Mucosa of stomach (tissue), 1 donor: Measurements from ENCODE around the gene ZP3.
"Not testable (repeated sequence)": the region's sequence is repeated elsewhere in the genome, so short reads cannot be mapped to it uniquely, and the experiment has no call there.

Source experiments
- H3K27me3 ChIP-seq: one replicate; pipeline ENCODE4 v1.7.0; 2013; ENCODE audit warnings: mild to moderate bottlenecking, low read length; ENCODE audit not compliant: control insufficient read depth, insufficient read depth
- H3K36me3 ChIP-seq: one replicate; pipeline ENCODE4 v1.7.0; 2013; ENCODE audit warnings: low read length; ENCODE audit not compliant: control insufficient read depth, insufficient read depth
- H3K4me1 ChIP-seq: one replicate; pipeline ENCODE4 v1.7.0; 2013; ENCODE audit warnings: mild to moderate bottlenecking, low read length; ENCODE audit not compliant: control insufficient read depth, insufficient read depth
- H3K4me3 ChIP-seq: one replicate; pipeline ENCODE4 v1.7.0; 2013; ENCODE audit warnings: low read length
- H3K9ac ChIP-seq: one replicate; pipeline ENCODE4 v1.7.0; 2013; ENCODE audit warnings: mild to moderate bottlenecking, low read length, moderate library complexity
- H3K9me3 ChIP-seq: one replicate; pipeline ENCODE4 v1.7.0; 2013; ENCODE audit warnings: mild to moderate bottlenecking, low read length, moderate library complexity; ENCODE audit not compliant: control insufficient read depth
- donor health status: Pancreatic carcinoma.

The ZP3 gene

DNA sequence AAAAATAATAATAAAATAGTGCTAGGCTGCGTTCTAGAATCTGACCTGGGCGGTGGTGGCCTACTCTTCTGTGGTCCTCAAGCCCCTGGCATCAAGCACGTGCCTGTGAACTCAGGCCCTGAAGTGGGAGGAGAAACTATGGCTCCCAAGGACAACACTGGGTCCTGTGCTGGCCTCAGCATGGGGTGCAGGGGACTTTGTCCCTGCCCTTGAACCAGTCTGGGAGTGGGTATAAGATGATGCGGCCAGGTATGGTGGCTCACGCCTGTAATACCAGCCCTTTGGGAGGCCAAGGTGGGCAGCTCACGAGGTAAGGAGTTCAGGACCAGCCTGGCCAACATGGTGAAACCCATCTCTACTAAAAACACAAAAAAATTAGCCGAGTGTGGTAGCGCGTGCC, 5.5 kb downstream of the ZP3 start:
- no peaks in the 10 kb centered on the region for H3K4me1 ChIP-seq
- H3K4me3 ChIP-seq: no peak overlapping the region
- H3K27me3 ChIP-seq: no peaks in the 10 kb centered on the region
- H3K36me3 ChIP-seq: no peaks in the 10 kb centered on the region
- H3K9me3 ChIP-seq: no peaks in the 10 kb centered on the region
- no peak overlapping the region for H3K9ac ChIP-seq

DNA sequence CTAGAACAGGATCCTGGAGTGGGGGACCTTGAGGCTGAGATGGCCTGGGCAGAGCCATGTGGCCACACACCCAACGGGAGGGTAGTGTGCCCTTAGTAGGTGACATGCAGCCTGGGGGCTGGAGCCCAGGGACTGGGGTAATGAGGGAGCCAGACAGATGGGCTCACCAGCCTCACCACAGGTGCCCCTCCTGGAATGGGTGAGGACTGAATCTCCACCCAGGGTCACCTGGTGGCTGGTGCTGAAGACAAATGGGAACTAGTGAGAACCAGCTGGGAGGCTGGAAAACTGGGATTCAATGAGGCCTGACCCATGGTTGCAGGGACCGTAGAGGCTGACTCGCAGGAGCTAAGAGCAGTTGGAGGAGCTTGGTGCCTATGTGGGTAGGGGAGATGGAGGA, 6.1 kb downstream of the ZP3 start:
- no peak overlapping the region for H3K4me3 ChIP-seq
- H3K36me3 ChIP-seq: no peaks in the 10 kb centered on the region
- H3K9ac ChIP-seq: no peak overlapping the region
- no peaks in the 10 kb centered on the region for H3K4me1 ChIP-seq
- no peaks in the 10 kb centered on the region for H3K9me3 ChIP-seq
- H3K27me3 ChIP-seq: no peaks in the 10 kb centered on the region

DNA sequence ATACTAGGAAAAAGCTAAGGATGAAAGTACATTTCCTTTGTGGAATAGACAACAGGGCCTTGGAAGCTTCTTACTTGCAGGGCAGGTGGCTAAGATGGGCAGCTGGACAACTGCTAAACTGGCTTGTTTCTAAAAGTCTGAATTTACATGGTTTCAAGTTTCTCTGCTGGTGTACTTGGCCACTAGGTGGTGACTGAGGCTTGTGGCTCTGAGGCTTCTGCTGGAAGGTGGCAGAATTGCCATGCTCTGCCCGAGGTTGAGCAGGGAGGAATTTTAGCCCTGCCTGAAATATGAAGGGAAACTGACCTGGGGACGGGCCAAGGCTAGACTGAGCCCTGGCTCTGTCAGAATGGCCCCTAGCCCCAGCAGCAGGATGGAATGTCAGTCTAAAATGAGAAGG, 13.1 kb downstream of the ZP3 start:
- H3K27me3 ChIP-seq: not testable (repeated sequence)

DNA sequence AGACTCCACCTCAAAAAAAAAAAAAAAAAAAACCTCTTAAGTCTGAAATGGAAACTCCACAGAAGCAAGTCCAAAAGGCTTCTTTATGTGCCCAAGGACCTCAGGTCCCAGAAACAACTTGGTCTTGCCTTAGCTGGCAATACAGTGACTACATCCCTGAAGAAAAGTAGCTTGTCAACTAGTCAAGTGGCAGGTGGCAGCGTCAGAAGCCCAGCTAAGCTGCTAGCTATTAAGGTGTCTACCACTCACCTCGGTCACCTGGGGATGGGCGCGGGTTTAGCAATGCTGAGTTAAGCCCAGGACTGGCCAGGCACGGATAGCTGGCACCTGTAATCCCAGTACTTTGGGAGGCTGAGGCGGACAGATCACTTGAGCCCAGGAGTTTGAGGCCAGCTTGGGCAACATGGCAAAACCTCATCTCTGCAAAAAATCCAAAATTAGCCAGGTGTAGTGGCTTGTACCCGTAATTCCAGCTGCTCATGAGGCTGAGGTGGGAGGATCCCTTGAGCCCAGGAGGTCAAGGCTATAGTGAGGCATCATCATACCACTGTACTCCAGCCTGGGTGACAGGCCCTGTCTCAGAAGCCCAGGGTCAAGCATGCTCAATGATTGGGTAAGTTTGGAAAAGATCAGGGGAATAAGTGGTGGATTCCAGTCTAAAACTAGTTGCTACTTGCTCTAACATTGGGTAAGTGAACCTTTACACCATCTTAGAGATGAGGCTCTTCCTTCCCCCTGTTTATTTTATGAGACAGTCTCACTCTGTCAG, 14.6 kb downstream of the ZP3 start:
- H3K27me3 ChIP-seq, H3K4me3 ChIP-seq, H3K4me1 ChIP-seq, H3K36me3 ChIP-seq, H3K9me3 ChIP-seq, H3K9ac ChIP-seq: not testable (repeated sequence)

More for the DNA sequence above, 13.1 kb downstream of the ZP3 start:
- not testable (repeated sequence) for H3K9ac ChIP-seq, H3K4me3 ChIP-seq, H3K4me1 ChIP-seq, H3K36me3 ChIP-seq, H3K9me3 ChIP-seq

DNA sequence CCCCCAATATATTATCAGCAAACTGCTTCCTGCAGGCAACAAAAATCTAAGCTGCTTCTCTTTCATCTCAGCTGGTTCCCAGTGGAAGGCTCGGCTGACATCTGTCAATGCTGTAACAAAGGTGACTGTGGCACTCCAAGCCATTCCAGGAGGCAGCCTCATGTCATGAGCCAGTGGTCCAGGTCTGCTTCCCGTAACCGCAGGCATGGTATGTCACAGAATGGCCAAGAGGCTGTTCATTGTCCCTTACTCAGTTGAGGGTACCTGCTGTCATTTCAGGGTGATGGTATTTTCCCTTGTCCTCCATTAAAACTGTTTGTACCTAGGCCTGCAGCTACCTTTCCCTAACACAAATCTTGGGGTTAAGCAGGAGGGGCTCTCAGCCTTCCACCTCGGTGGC, 15.7 kb downstream of the ZP3 start:
- not testable (repeated sequence) for H3K9me3 ChIP-seq, H3K4me3 ChIP-seq, H3K36me3 ChIP-seq, H3K9ac ChIP-seq, H3K27me3 ChIP-seq, H3K4me1 ChIP-seq

DNA sequence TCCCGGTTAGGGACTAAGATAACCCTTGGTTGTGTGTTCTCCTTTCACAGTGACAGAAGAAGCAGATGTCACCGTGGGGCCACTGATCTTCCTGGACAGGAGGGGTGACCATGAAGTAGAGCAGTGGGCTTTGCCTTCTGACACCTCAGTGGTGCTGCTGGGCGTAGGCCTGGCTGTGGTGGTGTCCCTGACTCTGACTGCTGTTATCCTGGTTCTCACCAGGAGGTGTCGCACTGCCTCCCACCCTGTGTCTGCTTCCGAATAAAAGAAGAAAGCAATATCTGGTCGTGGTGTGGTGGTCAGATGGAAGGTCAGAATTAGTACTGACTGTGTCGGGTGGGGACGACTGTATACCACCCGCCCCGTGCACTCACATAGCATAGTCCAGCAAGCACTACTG, 17.0 kb downstream of the ZP3 start:
- not testable (repeated sequence) for H3K9ac ChIP-seq, H3K4me1 ChIP-seq, H3K27me3 ChIP-seq, H3K36me3 ChIP-seq, H3K4me3 ChIP-seq, H3K9me3 ChIP-seq

DNA sequence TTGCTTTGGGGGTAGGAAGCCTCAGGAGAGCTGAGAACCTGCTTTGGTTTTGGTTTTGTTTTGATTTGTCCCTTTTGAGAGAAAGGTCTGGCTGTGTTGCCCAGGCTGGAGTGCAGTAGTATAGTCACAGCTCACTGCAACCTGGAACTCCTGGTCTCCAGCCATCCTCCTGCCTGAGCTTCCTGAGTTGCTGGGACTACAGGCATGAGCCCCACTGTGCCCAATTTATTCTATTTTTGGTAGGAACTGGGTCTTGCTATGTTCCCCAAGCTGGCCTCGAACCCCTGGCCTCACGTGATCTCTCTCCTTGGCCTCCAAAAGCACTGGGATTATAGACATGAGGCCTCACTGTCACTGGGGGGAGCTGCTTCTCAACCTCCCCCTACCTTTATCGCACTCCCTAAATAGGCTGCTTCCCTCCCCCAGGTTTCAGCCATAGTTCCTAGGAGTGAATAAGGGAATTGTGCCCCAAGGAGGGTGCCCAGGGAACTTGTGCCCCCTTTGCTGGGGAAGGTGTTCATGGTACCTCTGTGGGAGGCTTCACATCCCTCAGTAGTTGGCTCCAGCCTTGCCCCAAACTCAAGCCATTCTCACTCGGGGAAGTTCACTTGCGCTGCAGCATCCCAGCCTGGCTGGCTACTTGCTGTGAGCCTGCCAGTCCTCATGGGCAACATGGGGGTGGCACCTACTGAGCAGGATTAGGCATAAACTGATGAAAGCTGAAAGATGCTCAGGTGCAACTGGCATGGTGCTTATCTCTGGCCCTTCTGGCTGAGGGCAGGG, 18.1 kb downstream of the ZP3 start:
- not testable (repeated sequence) for H3K4me3 ChIP-seq, H3K9ac ChIP-seq, H3K27me3 ChIP-seq, H3K36me3 ChIP-seq, H3K9me3 ChIP-seq, H3K4me1 ChIP-seq

DNA sequence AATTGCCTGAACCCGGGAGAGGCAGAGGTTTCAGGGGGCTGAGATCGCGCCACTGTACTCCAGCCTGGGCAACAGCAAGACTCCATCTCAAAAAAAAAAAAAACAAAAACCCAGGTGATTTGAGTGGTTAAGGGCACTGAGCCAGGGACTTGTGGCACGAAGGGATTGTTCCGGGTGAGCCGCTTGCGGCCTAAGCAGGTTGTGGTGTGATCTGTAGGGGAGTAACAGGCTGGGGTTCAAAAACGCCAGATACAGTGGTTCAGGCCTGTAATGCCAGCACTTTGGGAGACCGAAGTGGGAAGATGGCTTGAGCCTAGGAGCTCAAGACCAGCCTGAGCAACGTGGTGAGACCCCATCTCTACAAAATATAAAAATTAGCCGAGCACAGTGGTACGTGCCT, 19.1 kb downstream of the ZP3 start:
- not testable (repeated sequence) for H3K4me3 ChIP-seq, H3K4me1 ChIP-seq, H3K9ac ChIP-seq, H3K9me3 ChIP-seq, H3K36me3 ChIP-seq, H3K27me3 ChIP-seq

DNA sequence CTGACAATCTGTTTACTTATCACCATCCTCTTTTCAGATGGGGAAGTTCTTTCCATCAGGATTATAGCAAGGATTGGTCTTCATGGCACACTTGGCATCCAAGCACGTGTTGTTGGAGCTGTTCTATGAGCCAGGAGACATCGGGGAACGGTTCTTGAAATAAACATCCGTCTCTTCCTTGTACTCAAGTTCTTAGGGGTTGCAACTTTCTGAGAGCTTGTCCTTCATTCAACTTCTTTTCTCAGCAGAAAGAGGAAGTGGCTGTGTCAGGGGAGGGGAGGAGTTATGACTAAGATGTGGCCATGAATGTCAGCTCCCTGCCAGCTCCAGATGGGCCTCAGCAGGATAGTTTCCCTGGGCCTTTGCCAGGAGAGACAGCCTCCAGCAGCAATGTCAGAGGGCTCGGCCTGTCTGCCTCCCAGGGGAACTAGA, 20.8 kb downstream of the ZP3 start:
- H3K9ac ChIP-seq, H3K36me3 ChIP-seq, H3K4me3 ChIP-seq, H3K9me3 ChIP-seq, H3K4me1 ChIP-seq, H3K27me3 ChIP-seq: not testable (repeated sequence)

DNA sequence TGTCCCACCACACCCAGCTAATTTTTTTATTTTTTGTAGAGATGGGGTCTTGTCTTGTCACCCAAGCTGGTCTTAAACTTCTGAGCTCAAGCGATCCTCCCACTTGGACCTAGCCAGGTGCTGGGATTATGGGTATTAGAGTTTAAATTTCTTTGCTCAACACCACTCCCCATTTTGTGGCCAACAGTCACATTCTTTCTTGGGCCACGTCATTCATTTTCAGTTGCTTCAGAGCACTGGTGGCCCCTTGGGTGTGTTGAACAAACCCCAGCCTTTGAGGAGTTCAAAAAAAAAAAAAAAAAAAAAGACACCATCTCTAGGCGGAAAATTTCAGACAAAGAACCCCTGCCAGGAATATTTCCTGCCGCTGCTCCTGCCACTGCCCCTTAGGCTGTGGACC, 32.3 kb downstream of the ZP3 start:
- H3K4me3 ChIP-seq, H3K9ac ChIP-seq, H3K4me1 ChIP-seq, H3K9me3 ChIP-seq, H3K27me3 ChIP-seq, H3K36me3 ChIP-seq: not testable (repeated sequence)

DNA sequence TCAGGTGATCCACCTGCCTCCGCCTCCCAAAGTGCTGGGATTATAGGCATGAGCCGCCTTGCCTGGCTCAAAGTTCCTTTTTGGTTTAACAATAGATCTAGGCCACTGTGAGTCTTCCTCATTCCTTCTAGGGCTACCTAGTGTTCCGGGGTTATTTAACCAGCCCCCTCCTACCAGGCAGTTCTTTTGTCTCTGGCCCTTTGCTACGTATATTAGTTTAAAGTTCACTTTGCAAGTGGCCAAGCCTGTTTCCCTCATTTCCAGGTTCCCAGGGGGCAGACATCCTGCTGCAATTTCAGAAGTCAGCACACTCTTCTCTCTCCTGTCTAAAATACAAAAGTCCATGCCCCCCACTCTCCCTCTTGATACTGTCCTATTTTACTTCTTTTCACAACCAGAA, 33.8 kb downstream of the ZP3 start:
- H3K9me3 ChIP-seq, H3K4me3 ChIP-seq, H3K27me3 ChIP-seq, H3K9ac ChIP-seq, H3K4me1 ChIP-seq, H3K36me3 ChIP-seq: not testable (repeated sequence)

DNA sequence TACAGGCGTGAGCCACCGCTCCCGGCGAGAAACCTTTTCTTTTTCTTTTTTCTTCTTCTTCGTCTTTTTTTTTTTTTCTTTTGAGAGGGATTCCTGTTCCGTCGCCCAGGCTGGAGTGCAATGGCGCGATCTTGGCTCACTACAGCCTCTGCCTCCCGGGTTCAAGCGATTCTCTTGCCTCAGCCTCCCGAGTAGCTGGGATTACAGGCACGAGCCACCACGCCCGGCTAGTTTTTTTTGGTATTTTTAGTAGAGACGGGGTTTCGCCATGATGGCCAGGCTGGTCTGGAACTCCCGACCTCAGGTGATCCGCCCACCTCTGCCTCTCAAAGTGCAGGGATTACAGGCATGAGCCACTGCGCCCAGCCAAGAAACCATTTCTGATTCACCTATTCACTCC, 36.0 kb downstream of the ZP3 start:
- not testable (repeated sequence) for H3K9ac ChIP-seq, H3K4me3 ChIP-seq, H3K27me3 ChIP-seq, H3K4me1 ChIP-seq, H3K9me3 ChIP-seq, H3K36me3 ChIP-seq
